Keratinocyte (primary cell): ENCODE measurements around the gene TMUB2. TPM values are rescaled to one million over a fixed set of nuclear protein-coding genes. Genes with fewer than 3 reads are reported as not detected.

Source experiments
- DNase-seq: peaks from one replicate; pipeline ENCODE4 v3.0.0-alpha.2; 2011; ENCODE audit warnings: low read depth, missing footprints, low spot score
- FAIRE-seq: peaks from 2 replicates; lab custom pipeline; 2011; peaks lifted over from hg19 to GRCh38; lab: Jason Lieb, UNC
- H2AFZ ChIP-seq: 2 replicates; pipeline ENCODE4 v1.6.0; 2012; ENCODE audit warnings: low read length, control low read depth, inconsistent platforms; ENCODE audit not compliant: control insufficient read depth
- H3K27ac ChIP-seq: 2 replicates; pipeline ENCODE4 v1.5.1; 2011; ENCODE audit warnings: low read length; ENCODE audit not compliant: control insufficient read depth, insufficient read depth
- H3K27me3 ChIP-seq: 3 replicates; pipeline ENCODE4 v1.6.0; 2011; ENCODE audit warnings: low read length; ENCODE audit not compliant: control insufficient read depth, insufficient read depth; ENCODE audit errors: extremely low read depth
- H3K36me3 ChIP-seq, 2 experiments: 2 replicates in 1 of 2; 3 replicates in 1 of 2; pipeline ENCODE4 v1.5.1; 2011; ENCODE audit warnings: low read length in 2 of 2, mild to moderate bottlenecking in 1 of 2; ENCODE audit not compliant: control insufficient read depth in 2 of 2, insufficient read depth in 2 of 2; ENCODE audit errors: extremely low read depth in 1 of 2
- H3K4me1 ChIP-seq: 3 replicates; pipeline ENCODE4 v1.5.1; 2011; ENCODE audit warnings: low read length; ENCODE audit not compliant: control insufficient read depth, insufficient read depth; ENCODE audit errors: extremely low read depth
- H3K4me2 ChIP-seq: 3 replicates; pipeline ENCODE4 v1.6.0; 2011; ENCODE audit warnings: low read depth, low read length; ENCODE audit not compliant: control insufficient read depth, insufficient read depth; ENCODE audit errors: extremely low read depth
- H3K4me3 ChIP-seq, 3 experiments: fragments of 200-600 bp in 1 of 3; sonication (generic) in 1 of 3; 2 replicates in 2 of 3; 3 replicates in 1 of 3; pipeline ENCODE4 v1.5.1; 2011 to 2016; ENCODE audit warnings: low read length in 3 of 3, mild to moderate bottlenecking in 3 of 3, control low read depth in 2 of 3, inconsistent platforms in 1 of 3, low read depth in 1 of 3, mixed read lengths in 1 of 3, mixed run types in 1 of 3, moderate library complexity in 1 of 3; ENCODE audit not compliant: control insufficient read depth in 2 of 3, insufficient read depth in 2 of 3; ENCODE audit errors: extremely low read depth in 1 of 3
- H3K79me2 ChIP-seq: 2 replicates; pipeline ENCODE4 v1.6.0; 2012; ENCODE audit warnings: low read length; ENCODE audit not compliant: control insufficient read depth, insufficient read depth
- H3K9ac ChIP-seq: 3 replicates; pipeline ENCODE4 v1.6.0; 2011; ENCODE audit warnings: low read length; ENCODE audit not compliant: control insufficient read depth, insufficient read depth; ENCODE audit errors: extremely low read depth
- H3K9me1 ChIP-seq: 3 replicates; pipeline ENCODE4 v1.6.0; 2011; ENCODE audit warnings: low read length; ENCODE audit not compliant: control insufficient read depth, insufficient read depth; ENCODE audit errors: extremely low read depth
- H3K9me3 ChIP-seq: 2 replicates; pipeline ENCODE4 v1.5.1; 2012; ENCODE audit warnings: low read depth, low read length; ENCODE audit not compliant: control insufficient read depth
- H4K20me1 ChIP-seq: 3 replicates; pipeline ENCODE4 v1.6.0; 2011; ENCODE audit warnings: low read length; ENCODE audit not compliant: control insufficient read depth, insufficient read depth; ENCODE audit errors: extremely low read depth
- CTCF ChIP-seq, 3 experiments: IDR thresholded peaks in 1 of 3; conservative IDR thresholded peaks in 1 of 3; optimal IDR thresholded peaks in 1 of 3; 2 replicates in 2 of 3; 3 replicates in 1 of 3; pipeline versions ENCODE3 to v1.5.1; 2011; ENCODE audit warnings: low read length in 3 of 3, mild to moderate bottlenecking in 3 of 3, moderate library complexity in 2 of 3, control low read depth in 1 of 3, inconsistent platforms in 1 of 3; ENCODE audit not compliant: insufficient read depth in 2 of 3; ENCODE audit errors: extremely low read depth in 1 of 3
- EZH2 ChIP-seq: IDR thresholded peaks from one replicate; pipeline ENCODE4 v1.6.1; 2012; ENCODE audit warnings: inconsistent platforms, mild to moderate bottlenecking, low read length, moderate library complexity
- dilution Hi-C: fragments of 300-500 bp; cut with MboI; formaldehyde crosslinking; loops from one replicate; pipeline ENCODE4 v1.7.0; 2020; ENCODE audit warnings: low sequenced_read_pairs; ENCODE audit not compliant: extremely low pct_ligation_motif_present
- polyA plus RNA-seq, 5 experiments: library from polyadenylated mRNA; depleted of rRNA in 3 of 5; stranded (reverse) in 3 of 5; stranded (forward) in 1 of 5; unstranded in 1 of 5; fragments of >200 nt; gene quantifications; 1 replicate in 1 of 5; 2 replicates in 3 of 5; 3 replicates in 1 of 5; pipeline versions ENCODE4 v1.2.1 to v1.2.3, GENCODE V29; 2011 to 2012; ENCODE audit warnings: missing spikeins in 2 of 5, low read depth in 1 of 5, low replicate concordance in 1 of 5

Gene TMUB2
- polyA plus RNA-seq, 1 donor (not counting 4 experiments of a cell fraction or from before 2014, with no cell fraction given): 25.5 TPM

- Histone ChIP-seq H2AFZ (no peak overlapping the region), H3K9me3 (no peaks in the 10 kb centered on the region), H3K4me3 (no peak overlapping the region), H3K4me1 (no peaks in the 10 kb centered on the region), H3K36me3 (no peaks in the 10 kb centered on the region), H3K27ac (no peak overlapping the region), H4K20me1 (no peaks in the 10 kb centered on the region), H3K79me2 (no peaks in the 10 kb centered on the region), H3K9ac (no peak overlapping the region), H3K4me2 (no peak overlapping the region), H3K27me3 (no peaks in the 10 kb centered on the region), H3K9me1 (no peaks in the 10 kb centered on the region)
- FAIRE-seq: no peak
- dilution Hi-C loops: no loop called here
- no peak for DNase-seq
- TF ChIP-seq EZH2 (no peak), CTCF (optimal IDR thresholded peaks at IDR 0.05 in 1 of 3, IDR thresholded peaks at IDR 0.05 in 1 of 3, conservative IDR thresholded peaks at IDR 0.05 in 1 of 3; ENCODE audit: extremely low read depth in 1 of 3, insufficient read depth in 2 of 3, low read length in 3 of 3) (no peak)
These were observed 19.5 kb upstream of the TMUB2 start for GRCh38 chr17:44167181-44167861.

GRCh38 chr17:44170135-44170498, 16.7 kb upstream of the TMUB2 start:
- Histone ChIP-seq H2AFZ (no peak overlapping the region), H4K20me1 (no peaks in the 10 kb centered on the region), H3K27me3 (no peaks in the 10 kb centered on the region), H3K4me2 (no peak overlapping the region), H3K9me1 (no peaks in the 10 kb centered on the region), H3K36me3 (no peaks in the 10 kb centered on the region), H3K79me2 (no peaks in the 10 kb centered on the region), H3K27ac (no peak overlapping the region), H3K4me3 (no peak overlapping the region), H3K9ac (no peak overlapping the region), H3K9me3 (no peaks in the 10 kb centered on the region), H3K4me1 (no peaks in the 10 kb centered on the region)
- TF ChIP-seq CTCF (optimal IDR thresholded peaks at IDR 0.05 in 1 of 3, IDR thresholded peaks at IDR 0.05 in 1 of 3, conservative IDR thresholded peaks at IDR 0.05 in 1 of 3; ENCODE audit: extremely low read depth in 1 of 3, insufficient read depth in 2 of 3, low read length in 3 of 3): no peak
- no peak for TF ChIP-seq EZH2
- DNase-seq (no peak), FAIRE-seq (no peak)
- dilution Hi-C loops: no loop called here
